Measurements from ENCODE around the gene EIF2AK3. TPM values are rescaled to one million over a fixed set of nuclear protein-coding genes. Genes with fewer than 3 reads are reported as not detected.

Gene EIF2AK3
- total and polyA plus RNA-seq, 2 of the 8 experiments (the other 6 are each of a cell fraction or from before 2014, with no cell fraction given): 5.8 to 22.8 TPM

DNA sequence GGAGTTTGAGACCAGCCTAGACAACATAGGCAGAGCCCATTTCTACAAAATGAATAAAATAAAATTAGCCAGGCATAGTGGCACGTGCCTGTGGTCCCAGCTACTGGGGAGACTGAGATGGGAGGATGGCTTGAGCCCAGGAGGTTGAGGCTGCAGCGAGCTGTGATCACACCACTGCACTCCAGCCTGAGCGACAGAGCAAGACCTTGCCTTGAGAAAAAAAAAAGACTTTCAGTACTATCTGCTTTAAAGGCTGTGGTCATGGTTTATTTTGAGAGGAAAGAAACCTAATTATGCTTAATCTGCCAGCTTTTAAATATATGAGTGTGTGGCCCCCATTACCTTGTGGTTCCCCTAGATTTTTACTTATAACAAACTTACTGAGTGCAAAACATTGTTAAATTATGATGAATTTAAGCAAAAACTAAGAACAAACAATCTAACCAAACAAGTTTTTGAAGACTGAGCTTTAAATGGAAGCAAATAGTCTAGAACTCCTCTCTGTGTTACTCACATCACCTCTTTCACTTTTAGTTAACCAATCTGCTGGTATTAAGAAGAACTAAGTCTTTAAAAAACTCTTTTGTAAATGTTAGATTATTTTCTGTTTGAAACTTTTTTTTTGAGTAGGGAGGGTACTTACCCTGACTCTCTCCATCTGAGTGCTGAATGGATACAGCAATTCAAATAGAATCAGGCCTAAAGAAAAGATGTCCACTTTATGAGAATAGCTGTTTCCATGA lies 65.4 kb downstream of the EIF2AK3 start:
- CTCF ChIA-PET (ENCODE audit: partially characterized antibody): interaction anchor here (0.6 to 2.7 kb wide), 4 partner anchors 29 to 371 kb away, joined by 3 to 6 read pairs (median 3); no protein-coding TSS in a partner anchor
- peaks cover 0 to 11% (median 3%) of the 10 kb centered on the region in 4 experiments; a peak in 4 of 8 replicates for H3K36me3 ChIP-seq (ENCODE audit: control insufficient read depth in 2 of 4, insufficient read depth in 4 of 4, low read length in 3 of 4)

More for the DNA sequence above, 65.4 kb downstream of the EIF2AK3 start:
- no peak overlapping the region for H4K91ac ChIP-seq (replicated peaks; ENCODE audit: insufficient read length, low read length)
- no peak overlapping the region for H2BK5ac ChIP-seq (ENCODE audit: low read depth, low read length)
- H2BK15ac ChIP-seq (ENCODE audit: low read length): no peak overlapping the region
- TF ChIP-seq SP1 (IDR thresholded peaks at IDR 0.05; ENCODE audit: low read depth, low read length): no peak
- no peak for TF ChIP-seq EGR1 (IDR thresholded peaks at IDR 0.05; ENCODE audit: borderline replicate concordance, low read depth, low read length)
- TF ChIP-seq GTF2F1 (IDR thresholded peaks at IDR 0.05; ENCODE audit: borderline replicate concordance, low read depth, low read length): no peak
- H2BK120ac ChIP-seq (replicated peaks; ENCODE audit: low read depth, low read length): no peak overlapping the region
- H3K27ac ChIP-seq (ENCODE audit: low read depth, low read length): no peak overlapping the region
- no peaks in the 10 kb centered on the region for H3K9me3 ChIP-seq (ENCODE audit: insufficient read depth in 2 of 2, low read depth in 1 of 2, low read length in 1 of 2)
- POLR2A ChIA-PET (ENCODE audit: partially characterized antibody): interaction anchor here (0.7 to 0.9 kb wide), 2 partner anchors 11 to 46 kb away, joined by 4 read pairs; no protein-coding TSS in a partner anchor
- H2AFZ ChIP-seq (ENCODE audit: low read length): no peak overlapping the region
- no peaks in the 10 kb centered on the region for H4K20me1 ChIP-seq (replicated peaks in 1 of 2; ENCODE audit: control insufficient read depth in 1 of 2, insufficient read depth in 2 of 2, low read length in 2 of 2)
- H3K27me3 ChIP-seq (replicated peaks in 1 of 4; ENCODE audit: control insufficient read depth in 3 of 4, extremely low read depth in 1 of 4, insufficient read depth in 3 of 4, low read length in 3 of 4): no peaks in the 10 kb centered on the region
- no peaks in the 10 kb centered on the region for H3K23me2 ChIP-seq (ENCODE audit: low read depth, low read length)
- no peak overlapping the region for H4K5ac ChIP-seq (ENCODE audit: insufficient read length, low read depth, low read length)
- H2BK12ac ChIP-seq (ENCODE audit: low read depth, low read length): no peak overlapping the region
- H3K18ac ChIP-seq (ENCODE audit: extremely low read depth, low read length): no peak overlapping the region
- WGBS, 2 experiments (ENCODE audit: extremely low coverage in 1 of 2, insufficient coverage in 1 of 2, insufficient read length in 1 of 2, insufficient replicate concordance in 2 of 2, low coverage in 1 of 2, low lambda C conversion rate in 2 of 2, missing lambda C conversion rate in 1 of 2): 96% methylated on average over 3 of the region's 3 CpGs; no CpG with 5 or more reads in 1 of the 2 experiments
- H3K14ac ChIP-seq (ENCODE audit: insufficient read length): no peak overlapping the region
- H3K56ac ChIP-seq (replicated peaks; ENCODE audit: insufficient read length, low read depth, low read length): no peak overlapping the region
- H3K9ac ChIP-seq (replicated peaks in 1 of 4; ENCODE audit: extremely low read depth in 1 of 4, low read depth in 3 of 4, low read length in 3 of 4): no peak overlapping the region
- no peak overlapping the region for H3K23ac ChIP-seq (ENCODE audit: insufficient read length)
- no peak overlapping the region for H3K4me3 ChIP-seq (ENCODE audit: extremely low read depth in 1 of 4, insufficient read depth in 2 of 4, low read depth in 3 of 4, low read length in 4 of 4)
- H2BK20ac ChIP-seq (ENCODE audit: low read length): no peak overlapping the region
- no peak overlapping the region for H2AK5ac ChIP-seq (ENCODE audit: low read depth, low read length)
- no peak for FAIRE-seq
- H3K4me2 ChIP-seq (ENCODE audit: insufficient read depth in 1 of 2, low read depth in 2 of 2, low read length in 2 of 2): no peak overlapping the region
- no peaks in the 10 kb centered on the region for H3K79me2 ChIP-seq (ENCODE audit: control insufficient read depth in 1 of 2, insufficient read depth in 2 of 2, low read length in 2 of 2)
- no peak for DNase-seq (ENCODE audit: low read depth in 1 of 2, low spot score in 2 of 2)
- H4K8ac ChIP-seq (ENCODE audit: extremely low read depth, insufficient read depth, low read length): no peak overlapping the region; the same call in 1 of the 2 replicates
- no peaks in the 10 kb centered on the region for H3K79me1 ChIP-seq (ENCODE audit: low read depth, low read length)
- H3K4ac ChIP-seq (replicated peaks; ENCODE audit: insufficient read length, low read depth, low read length): no peak overlapping the region
- H3K4me1 ChIP-seq (replicated peaks in 1 of 4; ENCODE audit: control insufficient read depth in 3 of 4, insufficient read depth in 4 of 4, low read length in 3 of 4): peaks cover 0 to 3% (median 1%) of the 10 kb centered on the region in 4 experiments; a peak in 3 of 7 replicates

Measured in H1 (cell line).